H1 (cell line): ENCODE measurements around the gene BACE1. TPM values are rescaled to one million over a fixed set of nuclear protein-coding genes. Genes with fewer than 3 reads are reported as not detected.

ENCODE experiments used
- CTCF ChIA-PET: fragments of 300-600 bp; sonication (Branson Sonifier 250); formaldehyde crosslinking; loops from one replicate; lab custom pipeline; 2021; ENCODE audit not compliant: partially characterized antibody; lab: Charles Lee
- POLR2A ChIA-PET: fragments of 300-600 bp; sonication (Branson Sonifier 250); formaldehyde crosslinking; loops from one replicate; lab custom pipeline; 2021; ENCODE audit warnings: inconsistent platforms; ENCODE audit not compliant: partially characterized antibody; lab: Charles Lee
- DNase-seq, 2 experiments: peaks; one replicate each; pipeline versions ENCODE4 v3.0.0 to v3.0.0-alpha.2; 2010 to 2022; ENCODE audit warnings: low spot score in 2 of 2, low read depth in 1 of 2, mixed read lengths in 1 of 2
- FAIRE-seq: peaks from 2 replicates; lab custom pipeline; 2011; peaks lifted over from hg19 to GRCh38; lab: Jason Lieb, UNC
- H2AFZ ChIP-seq: 2 replicates; pipeline ENCODE4 v1.8.1; 2012; ENCODE audit warnings: low read length, inconsistent platforms
- H2AK5ac ChIP-seq: 2 replicates; pipeline ENCODE4 v1.6.1; 2013; ENCODE audit warnings: low read depth, low read length
- H2BK120ac ChIP-seq: replicated peaks from 2 replicates; pipeline ENCODE3; 2013; ENCODE audit warnings: low read depth, low read length, inconsistent platforms
- H2BK12ac ChIP-seq: 2 replicates; pipeline ENCODE4 v1.6.1; 2013; ENCODE audit warnings: low read depth, low read length
- H2BK15ac ChIP-seq: 2 replicates; pipeline ENCODE4 v1.6.1; 2013; ENCODE audit warnings: low read length
- H2BK20ac ChIP-seq: 2 replicates; pipeline ENCODE4 v1.6.1; 2013; ENCODE audit warnings: low read length
- H2BK5ac ChIP-seq: 2 replicates; pipeline ENCODE4 v1.6.1; 2013; ENCODE audit warnings: low read depth, low read length
- H3K14ac ChIP-seq: 2 replicates; pipeline ENCODE4 v1.6.1; 2013; ENCODE audit warnings: inconsistent platforms; ENCODE audit not compliant: insufficient read length
- H3K18ac ChIP-seq: 2 replicates; pipeline ENCODE4 v1.6.1; 2013; ENCODE audit warnings: low read length; ENCODE audit errors: extremely low read depth
- H3K23ac ChIP-seq: 2 replicates; pipeline ENCODE4 v1.6.1; 2013; ENCODE audit warnings: inconsistent platforms; ENCODE audit not compliant: insufficient read length
- H3K23me2 ChIP-seq: 2 replicates; pipeline ENCODE4 v1.6.1; 2013; ENCODE audit warnings: low read depth, low read length
- H3K27ac ChIP-seq: 2 replicates; pipeline ENCODE4 v1.6.1; 2011; ENCODE audit warnings: low read depth, low read length, inconsistent platforms
- H3K27me3 ChIP-seq, 4 experiments: replicated peaks in 1 of 4; 1 replicate in 1 of 4; 2 replicates in 3 of 4; pipeline versions ENCODE4 v1.6.1 to v1.8.1; 2011 to 2013; ENCODE audit warnings: low read length in 3 of 4, mild to moderate bottlenecking in 3 of 4, inconsistent platforms in 2 of 4, mixed read lengths in 2 of 4, moderate library complexity in 1 of 4; ENCODE audit not compliant: control insufficient read depth in 3 of 4, insufficient read depth in 3 of 4; ENCODE audit errors: extremely low read depth in 1 of 4
- H3K36me3 ChIP-seq, 4 experiments: 2 replicates each; pipeline versions ENCODE4 v1.6.1 to v1.8.1; 2011 to 2013; ENCODE audit warnings: mild to moderate bottlenecking in 4 of 4, low read length in 3 of 4, moderate library complexity in 2 of 4, control low read depth in 1 of 4, inconsistent platforms in 1 of 4; ENCODE audit not compliant: insufficient read depth in 4 of 4, control insufficient read depth in 2 of 4
- H3K4ac ChIP-seq: replicated peaks from 2 replicates; pipeline ENCODE3; 2013; ENCODE audit warnings: low read length, low read depth, mixed read lengths, inconsistent platforms; ENCODE audit not compliant: insufficient read length
- H3K4me1 ChIP-seq, 4 experiments: replicated peaks in 1 of 4; 1 replicate in 1 of 4; 2 replicates in 3 of 4; pipeline versions ENCODE4 v1.6.1 to v1.8.1; 2011 to 2013; ENCODE audit warnings: low read length in 3 of 4, inconsistent platforms in 2 of 4, mixed read lengths in 1 of 4; ENCODE audit not compliant: insufficient read depth in 4 of 4, control insufficient read depth in 3 of 4
- H3K4me2 ChIP-seq, 2 experiments: 2 replicates each; pipeline versions ENCODE4 v1.6.1 to v1.8.1; 2011 to 2013; ENCODE audit warnings: low read depth in 2 of 2, low read length in 2 of 2, control low read depth in 1 of 2, inconsistent platforms in 1 of 2, mild to moderate bottlenecking in 1 of 2; ENCODE audit not compliant: insufficient read depth in 1 of 2
- H3K4me3 ChIP-seq, 4 experiments: fragments of 200-600, 300-600 bp in 1 of 4; sonication (generic), shearing (Covaris generic), sonication (Bioruptor Twin) in 1 of 4; 2 replicates each; pipeline versions ENCODE4 v1.5.1 to v1.8.1; 2011 to 2016; ENCODE audit warnings: low read length in 4 of 4, low read depth in 3 of 4, control low read depth in 2 of 4, inconsistent platforms in 2 of 4, mild to moderate bottlenecking in 2 of 4, mixed read lengths in 1 of 4, moderate library complexity in 1 of 4; ENCODE audit not compliant: insufficient read depth in 2 of 4; ENCODE audit errors: extremely low read depth in 1 of 4
- H3K56ac ChIP-seq: replicated peaks from 2 replicates; pipeline ENCODE3; 2013; ENCODE audit warnings: low read depth, mild to moderate bottlenecking, mixed read lengths, low read length, inconsistent platforms; ENCODE audit not compliant: insufficient read length
- H3K79me1 ChIP-seq: 2 replicates; pipeline ENCODE4 v1.6.1; 2013; ENCODE audit warnings: low read depth, low read length, control low read depth
- H3K79me2 ChIP-seq, 2 experiments: 2 replicates each; pipeline versions ENCODE4 v1.6.1 to v1.8.1; 2012 to 2013; ENCODE audit warnings: low read length in 2 of 2, mild to moderate bottlenecking in 2 of 2, inconsistent platforms in 1 of 2; ENCODE audit not compliant: insufficient read depth in 2 of 2, control insufficient read depth in 1 of 2
- H3K9ac ChIP-seq, 4 experiments: replicated peaks in 1 of 4; 1 replicate in 1 of 4; 2 replicates in 3 of 4; pipeline versions ENCODE4 v1.6.1 to v1.8.1; 2011 to 2013; ENCODE audit warnings: low read depth in 3 of 4, low read length in 3 of 4, control low read depth in 2 of 4, mild to moderate bottlenecking in 2 of 4, moderate library complexity in 2 of 4, inconsistent platforms in 1 of 4; ENCODE audit errors: extremely low read depth in 1 of 4
- H3K9me3 ChIP-seq, 2 experiments: 2 replicates each; pipeline versions ENCODE4 v1.6.1 to v1.8.1; 2012 to 2013; ENCODE audit warnings: mild to moderate bottlenecking in 2 of 2, moderate library complexity in 2 of 2, control low read depth in 1 of 2, inconsistent platforms in 1 of 2, low read depth in 1 of 2, low read length in 1 of 2, mixed read lengths in 1 of 2; ENCODE audit not compliant: insufficient read depth in 2 of 2
- H4K20me1 ChIP-seq, 2 experiments: replicated peaks in 1 of 2; 2 replicates each; pipeline versions ENCODE3 to v1.8.1; 2011 to 2013; ENCODE audit warnings: inconsistent platforms in 2 of 2, low read length in 2 of 2, mild to moderate bottlenecking in 1 of 2; ENCODE audit not compliant: insufficient read depth in 2 of 2, control insufficient read depth in 1 of 2
- H4K5ac ChIP-seq: 2 replicates; pipeline ENCODE4 v1.6.1; 2013; ENCODE audit warnings: low read length, low read depth, mixed read lengths, inconsistent platforms; ENCODE audit not compliant: insufficient read length
- H4K8ac ChIP-seq: 2 replicates; pipeline ENCODE4 v1.8.0; 2013; ENCODE audit warnings: mild to moderate bottlenecking, moderate library complexity, low read length, inconsistent platforms; ENCODE audit not compliant: insufficient read depth; ENCODE audit errors: extremely low read depth
- H4K91ac ChIP-seq: replicated peaks from 2 replicates; pipeline ENCODE3; 2013; ENCODE audit warnings: low read length, mixed read lengths, inconsistent platforms; ENCODE audit not compliant: insufficient read length
- BACH1 ChIP-seq: IDR thresholded peaks from 2 replicates; pipeline ENCODE4 v1.6.1; 2012; ENCODE audit warnings: low read length, improper control_type of control experiment
- CBX5 ChIP-seq: fragments of 300-800, 300-1000 bp; sonication (generic); IDR thresholded peaks from 2 replicates; pipeline ENCODE4 v1.7.1; 2016; ENCODE audit warnings: antibody characterized with exemption, low read length, low read depth
- EGR1 ChIP-seq: IDR thresholded peaks from 2 replicates; pipeline ENCODE4 v1.6.1; 2011; ENCODE audit warnings: low read depth, low read length, borderline replicate concordance
- GTF2F1 ChIP-seq: IDR thresholded peaks from 2 replicates; pipeline ENCODE4 v1.6.1; 2012; ENCODE audit warnings: low read depth, low read length, improper control_type of control experiment, borderline replicate concordance
- JUN ChIP-seq: IDR thresholded peaks from 2 replicates; pipeline ENCODE4 v1.6.1; 2011; ENCODE audit warnings: low read depth, mild to moderate bottlenecking, improper control_type of control experiment, low read length
- PHF8 ChIP-seq: fragments of 200-600 bp; sonication (generic); conservative IDR thresholded peaks from 2 replicates; pipeline ENCODE4 v1.7.1; 2012; ENCODE audit warnings: low read depth, mild to moderate bottlenecking, inconsistent platforms, low read length, moderate library complexity
- SRF ChIP-seq: IDR thresholded peaks from 2 replicates; pipeline ENCODE4 v1.6.1; 2011; ENCODE audit warnings: mild to moderate bottlenecking, low read depth, low read length, moderate library complexity
- SUZ12 ChIP-seq: fragments of 200-600 bp; sonication (generic); IDR thresholded peaks from 2 replicates; pipeline ENCODE4 v1.6.1; 2012; ENCODE audit warnings: mild to moderate bottlenecking, inconsistent platforms, low read length, moderate library complexity, mixed read lengths
- TBP ChIP-seq: IDR thresholded peaks from 2 replicates; pipeline ENCODE4 v1.6.1; 2011; ENCODE audit warnings: low read depth, low read length, improper control_type of control experiment
- TEAD4 ChIP-seq: IDR thresholded peaks from 2 replicates; pipeline ENCODE4 v1.6.1; 2012; ENCODE audit warnings: low read depth, low read length, inconsistent platforms, mixed read lengths
- YY1 ChIP-seq: IDR thresholded peaks from 2 replicates; pipeline ENCODE4 v1.6.1; 2011; ENCODE audit warnings: low read depth, mild to moderate bottlenecking, low read length
- WGBS, 2 experiments: shearing (Covaris generic) in 1 of 2; methylation state at CpG; one replicate each; pipeline versions ENCODE4 v1.1.6 to v1.1.7; 2013 to 2015; ENCODE audit warnings: low lambda C conversion rate in 2 of 2, mixed read lengths in 2 of 2, inconsistent platforms in 1 of 2, low coverage in 1 of 2, missing lambda C conversion rate in 1 of 2; ENCODE audit not compliant: insufficient replicate concordance in 2 of 2, insufficient coverage in 1 of 2, insufficient read length in 1 of 2; ENCODE audit errors: extremely low coverage in 1 of 2, missing lambda C conversion rate in 1 of 2; 5-methylcytosine and 5-hydroxymethylcytosine counted together
- polyA plus RNA-seq, 7 experiments: library from polyadenylated mRNA; depleted of rRNA in 3 of 7; stranded (reverse) in 5 of 7; unstranded in 2 of 7; fragments of >200 nt in 5 of 7; fragments of 200-250 nt in 2 of 7; gene quantifications; 1 replicate in 5 of 7; 2 replicates in 1 of 7; 4 replicates in 1 of 7; pipeline versions ENCODE4 v1.2.1 to v1.2.3, GENCODE V29; 2011 to 2013; ENCODE audit warnings: missing spikeins in 2 of 7, mixed read lengths in 2 of 7
- total RNA-seq: library from RNA; stranded (reverse); fragmentation: NEBNext Ultra II Directional; extraction: Animal tissue kit (Norgen Biotek cat#: 25700); gene quantifications from 2 replicates; pipeline ENCODE4 v1.2.1, GENCODE V29; 2021
- TF ChIP-seq, protein P1 (sequence below): IDR thresholded peaks from 2 replicates; pipeline ENCODE4 v1.6.1; 2011; ENCODE audit warnings: low read depth, mild to moderate bottlenecking, low read length; ENCODE audit not compliant: insufficient read depth

The BACE1 gene
- total and polyA plus RNA-seq, 2 of the 8 experiments (the other 6 are each of a cell fraction or from before 2014, with no cell fraction given) = 7.7 to 7.9 TPM

DNA sequence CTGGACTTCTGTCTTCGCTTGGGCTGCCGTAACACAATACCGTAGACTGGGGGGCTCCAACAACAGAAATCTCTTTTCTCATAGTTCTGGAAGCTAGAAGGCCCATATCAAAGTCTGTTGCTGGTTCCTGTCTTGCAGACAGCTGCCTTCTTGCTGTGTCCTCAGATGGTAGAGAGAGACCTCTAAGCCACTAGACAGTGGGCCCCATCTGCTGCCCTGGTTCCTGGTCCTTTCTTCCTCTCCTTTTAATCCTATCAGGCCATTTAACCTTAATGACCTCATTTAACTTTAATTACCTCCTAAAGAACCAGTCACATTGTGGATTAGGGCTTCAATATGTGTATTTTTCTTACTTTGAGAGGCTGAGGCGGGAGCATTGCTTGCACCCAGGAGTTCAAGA lies 21.0 kb upstream of the BACE1 start:
- 92% methylated on average over 4 of the region's 4 CpGs; no CpG with 5 or more reads in 1 of the 2 experiments for WGBS, 2 experiments
- no peak overlapping the region for H2BK20ac ChIP-seq
- ChIA-PET POLR2A (interaction anchor here (1.4 kb wide), 1 partner anchor 9 kb away, joined by 4 read pairs; no protein-coding TSS in a partner anchor), CTCF (no interaction called here)
- no peak overlapping the region for H3K23ac ChIP-seq
- no peak overlapping the region for H3K4me3 ChIP-seq
- H3K4me1 ChIP-seq = no peaks in the 10 kb centered on the region
- no peaks in the 10 kb centered on the region for H4K20me1 ChIP-seq
- no peak overlapping the region for H4K8ac ChIP-seq
- no peak overlapping the region for H2BK12ac ChIP-seq
- TF ChIP-seq BACH1 (no peak), TEAD4 (no peak), YY1 (no peak), SUZ12 (no peak), JUN (no peak), TBP (no peak), SRF (no peak), EGR1 (no peak), GTF2F1 (no peak), PHF8 (no peak), CBX5 (no peak)
- TF ChIP-seq, protein P1, sequence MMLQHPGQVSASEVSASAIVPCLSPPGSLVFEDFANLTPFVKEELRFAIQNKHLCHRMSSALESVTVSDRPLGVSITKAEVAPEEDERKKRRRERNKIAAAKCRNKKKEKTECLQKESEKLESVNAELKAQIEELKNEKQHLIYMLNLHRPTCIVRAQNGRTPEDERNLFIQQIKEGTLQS = no peak
- peaks cover 0 to 4% (median 0%) of the 10 kb centered on the region in 4 experiments; a peak in 1 of 8 replicates for H3K36me3 ChIP-seq
- H3K79me2 ChIP-seq = no peaks in the 10 kb centered on the region
- H4K5ac ChIP-seq = no peak overlapping the region
- no peak for FAIRE-seq
- no peak overlapping the region for H2AFZ ChIP-seq
- no peak overlapping the region for H2BK120ac ChIP-seq
- no peak overlapping the region for H3K14ac ChIP-seq
- no peak overlapping the region for H2BK15ac ChIP-seq
- no peak overlapping the region for H3K18ac ChIP-seq
- H2AK5ac ChIP-seq = no peak overlapping the region
- no peak overlapping the region for H3K56ac ChIP-seq
- H3K23me2 ChIP-seq = no peaks in the 10 kb centered on the region
- no peaks in the 10 kb centered on the region for H3K27me3 ChIP-seq
- H3K9ac ChIP-seq = no peak overlapping the region
- no peak overlapping the region for H3K4ac ChIP-seq
- H4K91ac ChIP-seq = no peak overlapping the region
- no peak overlapping the region for H3K4me2 ChIP-seq
- H3K27ac ChIP-seq = no peak overlapping the region
- no peaks in the 10 kb centered on the region for H3K79me1 ChIP-seq
- DNase-seq = no peak
- no peak overlapping the region for H2BK5ac ChIP-seq
- no peaks in the 10 kb centered on the region for H3K9me3 ChIP-seq
